ENCODE results near the gene SLC24A3. TPM values are rescaled to one million over a fixed set of nuclear protein-coding genes. Genes with fewer than 3 reads are reported as not detected.

SLC24A3 gene
- total and polyA plus RNA-seq, 5 donors, result 0.57 to 1.1 (median 0.76) TPM

- 62% methylated on average over 13 of the region's 13 CpGs for WGBS
- intact Hi-C loops (cut with DNase I), result no loop called here
- peaks cover 2% of the 10 kb centered on the region for H3K4me1 ChIP-seq (ENCODE audit: control insufficient read depth, insufficient read depth, low read length)
- DNase-seq (peak; percentile 81 to 94 (median 91)), ATAC-seq (peak; percentile 85 to 89)
- H3K27me3 ChIP-seq (ENCODE audit: control insufficient read depth, insufficient read depth), result no peaks in the 10 kb centered on the region
- H3K4me3 ChIP-seq (ENCODE audit: low read length), result no peak overlapping the region
- no peaks in the 10 kb centered on the region for H3K9me3 ChIP-seq (ENCODE audit: control insufficient read depth, low read length)
- H3K27ac ChIP-seq (ENCODE audit: low read length), result no peak overlapping the region
Measured at GRCh38 chr20:19688031-19688806, 475.8 kb downstream of the SLC24A3 start.

GRCh38 chr20:19690462-19690861 lies 478.0 kb downstream of the SLC24A3 start:
- no peak overlapping the region for H3K4me3 ChIP-seq (ENCODE audit: low read length)
- intact Hi-C loops (cut with DNase I), result loop anchor here (5.0 to 10.0 kb wide), 7 partner anchors 67 to 307 kb away; partner anchors contain the start of gene RIN2 (in 1 of the 4)
- H3K9me3 ChIP-seq (ENCODE audit: control insufficient read depth, low read length), result no peaks in the 10 kb centered on the region
- no peaks in the 10 kb centered on the region for H3K27me3 ChIP-seq (ENCODE audit: control insufficient read depth, insufficient read depth)
- DNase-seq, result no peak
- H3K4me1 ChIP-seq (ENCODE audit: control insufficient read depth, insufficient read depth, low read length), result peaks cover 4% of the 10 kb centered on the region
- no peak overlapping the region for H3K27ac ChIP-seq (ENCODE audit: low read length)
- no peak for ATAC-seq
- whole genome bisulfite sequencing, result 29% methylated on average over 5 of the region's 5 CpGs

- 74% methylated on average over 5 of the region's 5 CpGs for WGBS
- peak; percentile 32 to 36 for ATAC-seq
- peaks cover 4% of the 10 kb centered on the region for H3K4me1 ChIP-seq (ENCODE audit: control insufficient read depth, insufficient read depth, low read length)
- DNase-seq, result no peak
- intact Hi-C loops (cut with DNase I), result loop anchor here (5.0 to 10.0 kb wide), 7 partner anchors 66 to 306 kb away; partner anchors contain the start of gene RIN2 (in 1 of the 4)
- H3K27me3 ChIP-seq (ENCODE audit: control insufficient read depth, insufficient read depth), result no peaks in the 10 kb centered on the region
- peak overlapping the region; percentile 61 for H3K27ac ChIP-seq (ENCODE audit: low read length)
- no peaks in the 10 kb centered on the region for H3K9me3 ChIP-seq (ENCODE audit: control insufficient read depth, low read length)
- H3K4me3 ChIP-seq (ENCODE audit: low read length), result no peak overlapping the region
Measured at GRCh38 chr20:19691125-19691524, 478.7 kb downstream of the SLC24A3 start.

- Histone ChIP-seq H3K27me3 (ENCODE audit: control insufficient read depth, insufficient read depth) (no peaks in the 10 kb centered on the region), H3K27ac (ENCODE audit: low read length) (no peak overlapping the region), H3K4me1 (ENCODE audit: control insufficient read depth, insufficient read depth, low read length) (peaks cover 4% of the 10 kb centered on the region), H3K4me3 (ENCODE audit: low read length) (no peak overlapping the region), H3K9me3 (ENCODE audit: control insufficient read depth, low read length) (no peaks in the 10 kb centered on the region)
- intact Hi-C loops (cut with DNase I), result loop anchor here (2.0 to 10.0 kb wide), 8 partner anchors 65 to 305 kb away; partner anchors contain the start of gene RIN2 (in 1 of the 4)
- no peak for DNase-seq
- no peak for ATAC-seq
- 86% methylated on average over 4 of the region's 4 CpGs for WGBS
Measured at GRCh38 chr20:19692100-19692499, 479.7 kb downstream of the SLC24A3 start.

- Histone ChIP-seq H3K4me1 (ENCODE audit: control insufficient read depth, insufficient read depth, low read length) (peaks cover 4% of the 10 kb centered on the region), H3K4me3 (ENCODE audit: low read length) (no peak overlapping the region), H3K27me3 (ENCODE audit: control insufficient read depth, insufficient read depth) (no peaks in the 10 kb centered on the region), H3K9me3 (ENCODE audit: control insufficient read depth, low read length) (no peaks in the 10 kb centered on the region), H3K27ac (ENCODE audit: low read length) (no peak overlapping the region)
- intact Hi-C loops (cut with DNase I), result loop anchor here (2.0 to 10.0 kb wide), 8 partner anchors 64 to 305 kb away; partner anchors contain the start of gene RIN2 (in 1 of the 4)
- ATAC-seq (peak in 1 of 2 donors; percentile 34), DNase-seq (peak; percentile 46 to 83 (median 81))
- 7% methylated on average over 15 of the region's 15 CpGs for WGBS
Measured at GRCh38 chr20:19692685-19693119, 480.3 kb downstream of the SLC24A3 start.

GRCh38 chr20:19693508-19693907 lies 481.1 kb downstream of the SLC24A3 start:
- no peaks in the 10 kb centered on the region for H3K27me3 ChIP-seq (ENCODE audit: control insufficient read depth, insufficient read depth)
- intact Hi-C loops (cut with DNase I), result loop anchor here (2.0 to 10.0 kb wide), 8 partner anchors 63 to 304 kb away; partner anchors contain the start of gene RIN2 (in 1 of the 4)
- no peak for ATAC-seq
- H3K4me3 ChIP-seq (ENCODE audit: low read length), result no peak overlapping the region
- DNase-seq, result no peak
- WGBS, result 91% methylated on average over 8 of the region's 8 CpGs
- no peaks in the 10 kb centered on the region for H3K9me3 ChIP-seq (ENCODE audit: control insufficient read depth, low read length)
- H3K27ac ChIP-seq (ENCODE audit: low read length), result no peak overlapping the region
- peaks cover 4% of the 10 kb centered on the region for H3K4me1 ChIP-seq (ENCODE audit: control insufficient read depth, insufficient read depth, low read length)

GRCh38 chr20:19695081-19695480 lies 482.6 kb downstream of the SLC24A3 start:
- no peak overlapping the region for H3K27ac ChIP-seq (ENCODE audit: low read length)
- 58% methylated on average over 2 of the region's 2 CpGs for WGBS
- no peaks in the 10 kb centered on the region for H3K9me3 ChIP-seq (ENCODE audit: control insufficient read depth, low read length)
- peaks cover 4% of the 10 kb centered on the region for H3K4me1 ChIP-seq (ENCODE audit: control insufficient read depth, insufficient read depth, low read length)
- DNase-seq (no peak), ATAC-seq (no peak)
- intact Hi-C loops (cut with DNase I), result loop anchor here in 3 of 4 donors (10.0 kb wide), 2 partner anchors 90 to 300 kb away; no protein-coding TSS in a partner anchor
- H3K27me3 ChIP-seq (ENCODE audit: control insufficient read depth, insufficient read depth), result no peaks in the 10 kb centered on the region
- H3K4me3 ChIP-seq (ENCODE audit: low read length), result no peak overlapping the region

- Histone ChIP-seq H3K9me3 (ENCODE audit: control insufficient read depth, low read length) (no peaks in the 10 kb centered on the region), H3K4me3 (ENCODE audit: low read length) (no peak overlapping the region), H3K4me1 (ENCODE audit: control insufficient read depth, insufficient read depth, low read length) (peaks cover 2% of the 10 kb centered on the region), H3K27ac (ENCODE audit: low read length) (no peak overlapping the region), H3K27me3 (ENCODE audit: control insufficient read depth, insufficient read depth) (no peaks in the 10 kb centered on the region)
- ATAC-seq, result no peak
- 86% methylated on average over 4 of the region's 4 CpGs for WGBS
- DNase-seq, result no peak
- intact Hi-C loops (cut with DNase I), result loop anchor here in 3 of 4 donors (10.0 kb wide), 2 partner anchors 88 to 298 kb away; no protein-coding TSS in a partner anchor
Measured at GRCh38 chr20:19696620-19697019, 484.2 kb downstream of the SLC24A3 start.

- H3K27me3 ChIP-seq (ENCODE audit: control insufficient read depth, insufficient read depth), result no peaks in the 10 kb centered on the region
- H3K4me3 ChIP-seq (ENCODE audit: low read length), result no peak overlapping the region
- H3K4me1 ChIP-seq (ENCODE audit: control insufficient read depth, insufficient read depth, low read length), result peaks cover 2% of the 10 kb centered on the region
- H3K9me3 ChIP-seq (ENCODE audit: control insufficient read depth, low read length), result no peaks in the 10 kb centered on the region
- DNase-seq (no peak), ATAC-seq (no peak)
- intact Hi-C loops (cut with DNase I), result loop anchor here in 3 of 4 donors (10.0 kb wide), 2 partner anchors 87 to 297 kb away; no protein-coding TSS in a partner anchor
- 97% methylated on average over 2 of the region's 2 CpGs for WGBS
- no peak overlapping the region for H3K27ac ChIP-seq (ENCODE audit: low read length)
Measured at GRCh38 chr20:19697415-19697814, 485.0 kb downstream of the SLC24A3 start.

- no peak overlapping the region for H3K27ac ChIP-seq (ENCODE audit: low read length)
- WGBS, result 80% methylated on average over 4 of the region's 4 CpGs
- no peaks in the 10 kb centered on the region for H3K27me3 ChIP-seq (ENCODE audit: control insufficient read depth, insufficient read depth)
- peak in 1 of 2 donors; percentile 39 for ATAC-seq
- H3K4me3 ChIP-seq (ENCODE audit: low read length), result no peak overlapping the region
- intact Hi-C loops (cut with DNase I), result loop anchor here in 3 of 4 donors (10.0 kb wide), 2 partner anchors 85 to 295 kb away; no protein-coding TSS in a partner anchor
- H3K9me3 ChIP-seq (ENCODE audit: control insufficient read depth, low read length), result no peaks in the 10 kb centered on the region
- DNase-seq, result no peak
- H3K4me1 ChIP-seq (ENCODE audit: control insufficient read depth, insufficient read depth, low read length), result peaks cover 2% of the 10 kb centered on the region
Measured at GRCh38 chr20:19699180-19699971, 486.9 kb downstream of the SLC24A3 start.

Data from right cardiac atrium (tissue), 5 donors.